NT2/D1 (cell line): ENCODE data around the gene GNB1.

Experiments
- SUZ12 ChIP-seq: IDR thresholded peaks from 2 replicates; pipeline ENCODE4 v1.6.1; 2011; ENCODE audit not compliant: insufficient read length, insufficient read depth; ENCODE audit errors: extremely low read depth
- YY1 ChIP-seq: IDR thresholded peaks from 2 replicates; pipeline ENCODE4 v1.6.1; 2011; ENCODE audit not compliant: insufficient read length, insufficient read depth
- ZNF274 ChIP-seq: IDR thresholded peaks from 2 replicates; pipeline ENCODE4 v1.6.1; 2011; ENCODE audit warnings: mild to moderate bottlenecking, low read depth, low read length

GRCh38 chr1:1758692-1759455, 132.0 kb downstream of the GNB1 start:
- TF ChIP-seq SUZ12, result no peak
- TF ChIP-seq ZNF274, result no peak
- TF ChIP-seq YY1, result no peak
